HEK293 (cell line): ENCODE results near the gene GIMAP5.

Experiments
- CTCF ChIA-PET: fragments of 350-600 bp; formaldehyde crosslinking; extraction: SDS; loops from one replicate; lab custom pipeline; 2021; ENCODE audit warnings: antibody characterized with exemption; lab: Yijun Ruan, JAX
- POLR2A ChIA-PET: fragments of 300-600 bp; formaldehyde crosslinking; extraction: SDS; loops from one replicate; lab custom pipeline; 2020; ENCODE audit warnings: antibody characterized with exemption, inconsistent platforms; lab: Yijun Ruan, JAX
- H3K27ac ChIP-seq: fragments of 200-500 bp; sonication (Bioruptor generic); 2 replicates; pipeline ENCODE4 v1.5.1; 2014; ENCODE audit warnings: low read depth, low read length, control low read depth, inconsistent platforms; ENCODE audit errors: extremely low read depth
- H3K36me3 ChIP-seq, 2 experiments: fragments of 200-500 bp in 1 of 2; sonication (Bioruptor generic) in 1 of 2; 1 replicate in 1 of 2; 2 replicates in 1 of 2; pipeline ENCODE4 v1.5.1; 2014 to 2017; ENCODE audit warnings: inconsistent platforms in 2 of 2, low read length in 2 of 2; ENCODE audit not compliant: control insufficient read depth in 2 of 2, insufficient read depth in 1 of 2
- H3K4me1 ChIP-seq: fragments of 200-500 bp; sonication (Bioruptor generic); 2 replicates; pipeline ENCODE4 v1.5.1; 2014; ENCODE audit warnings: mild to moderate bottlenecking, low read length, inconsistent platforms; ENCODE audit not compliant: control insufficient read depth, insufficient read depth
- H3K4me3 ChIP-seq: 2 replicates; pipeline ENCODE4 v1.5.1; 2011; ENCODE audit warnings: low read depth, mild to moderate bottlenecking, control low read depth, low read length, moderate library complexity
- H3K9me3 ChIP-seq: fragments of 200-500 bp; sonication (Bioruptor generic); 2 replicates; pipeline ENCODE4 v1.5.1; 2014; ENCODE audit warnings: low read depth, low read length, inconsistent platforms; ENCODE audit not compliant: control insufficient read depth, insufficient read depth
- EGR2 ChIP-seq: fragments of 450-650 bp; formaldehyde crosslinking; IDR thresholded peaks from 2 replicates; pipeline ENCODE4 v1.5.1; 2016; ENCODE audit warnings: low read depth, missing biosample characterization, missing genetic modification characterization
- KLF1 ChIP-seq: fragments of 450-650 bp; formaldehyde crosslinking; IDR thresholded peaks from 2 replicates; pipeline ENCODE4 v1.5.1; 2016; ENCODE audit warnings: missing biosample characterization, missing genetic modification characterization
- MYNN ChIP-seq: fragments of 450-650 bp; formaldehyde crosslinking; IDR thresholded peaks from 2 replicates; pipeline ENCODE4 v1.5.1; 2016; ENCODE audit warnings: missing biosample characterization, missing genetic modification characterization, borderline replicate concordance
- MZF1 ChIP-seq: fragments of 450-650 bp; formaldehyde crosslinking; IDR thresholded peaks from 2 replicates; pipeline ENCODE4 v1.5.1; 2017; ENCODE audit warnings: missing biosample characterization, missing genetic modification characterization, borderline replicate concordance
- SP7 ChIP-seq: fragments of 450-650 bp; formaldehyde crosslinking; IDR thresholded peaks from 2 replicates; pipeline ENCODE4 v1.5.1; 2016; ENCODE audit warnings: missing biosample characterization, missing genetic modification characterization
- ZFP3 ChIP-seq: fragments of 450-650 bp; formaldehyde crosslinking; IDR thresholded peaks from 2 replicates; pipeline ENCODE4 v1.5.1; 2016; ENCODE audit warnings: low read depth, missing biosample characterization, missing genetic modification characterization
- ZNF114 ChIP-seq: fragments of 450-650 bp; formaldehyde crosslinking; IDR thresholded peaks from 2 replicates; pipeline ENCODE4 v1.5.0; 2017; ENCODE audit warnings: missing biosample characterization, missing genetic modification characterization
- ZNF157 ChIP-seq: fragments of 450-650 bp; formaldehyde crosslinking; IDR thresholded peaks from 2 replicates; pipeline ENCODE4 v1.5.1; 2016; ENCODE audit warnings: missing biosample characterization, missing genetic modification characterization
- ZNF175 ChIP-seq: fragments of 450-650 bp; formaldehyde crosslinking; IDR thresholded peaks from 2 replicates; pipeline ENCODE4 v1.5.1; 2016; ENCODE audit warnings: missing biosample characterization, missing genetic modification characterization
- ZNF223 ChIP-seq: fragments of 450-650 bp; formaldehyde crosslinking; IDR thresholded peaks from 2 replicates; pipeline ENCODE4 v1.5.1; 2016; ENCODE audit warnings: missing biosample characterization, missing genetic modification characterization
- ZNF416 ChIP-seq: fragments of 450-650 bp; formaldehyde crosslinking; IDR thresholded peaks from 2 replicates; pipeline ENCODE4 v1.5.1; 2016; ENCODE audit warnings: missing biosample characterization, missing genetic modification characterization
- ZNF510 ChIP-seq: fragments of 450-650 bp; formaldehyde crosslinking; IDR thresholded peaks from 2 replicates; pipeline ENCODE4 v1.5.1; 2018; ENCODE audit warnings: mild to moderate bottlenecking, missing genetic modification characterization, missing biosample characterization; ENCODE audit not compliant: insufficient replicate concordance
- ZNF610 ChIP-seq: fragments of 450-650 bp; formaldehyde crosslinking; IDR thresholded peaks from 2 replicates; pipeline ENCODE4 v1.5.1; 2016; ENCODE audit warnings: missing biosample characterization, missing genetic modification characterization, borderline replicate concordance
- ZNF623 ChIP-seq: fragments of 450-650 bp; formaldehyde crosslinking; IDR thresholded peaks from 2 replicates; pipeline ENCODE4 v1.5.1; 2016; ENCODE audit warnings: missing biosample characterization, missing genetic modification characterization
- ZNF626 ChIP-seq: fragments of 450-650 bp; sonication (Bioruptor Pico); formaldehyde crosslinking; IDR thresholded peaks from 2 replicates; pipeline ENCODE4 v1.5.1; 2018; ENCODE audit warnings: missing biosample characterization, missing genetic modification characterization, inconsistent platforms
- ZNF677 ChIP-seq: fragments of 450-650 bp; IDR thresholded peaks from 2 replicates; pipeline ENCODE4 v1.5.0; 2018; ENCODE audit warnings: missing biosample characterization, mild to moderate bottlenecking, missing genetic modification characterization, moderate library complexity
- ZNF837 ChIP-seq: fragments of 450-650 bp; formaldehyde crosslinking; IDR thresholded peaks from 2 replicates; pipeline ENCODE4 v1.5.1; 2016; ENCODE audit warnings: missing biosample characterization, missing genetic modification characterization
- ZNF843 ChIP-seq: fragments of 450-650 bp; formaldehyde crosslinking; IDR thresholded peaks from 2 replicates; pipeline ENCODE4 v1.5.1; 2016; ENCODE audit warnings: missing biosample characterization, missing genetic modification characterization
- ZSCAN16 ChIP-seq: fragments of 450-650 bp; formaldehyde crosslinking; IDR thresholded peaks from 2 replicates; pipeline ENCODE4 v1.5.1; 2016; ENCODE audit warnings: missing biosample characterization, missing genetic modification characterization
- TF ChIP-seq, protein P1 (sequence below): fragments of 450-650 bp; formaldehyde crosslinking; IDR thresholded peaks from 2 replicates; pipeline ENCODE4 v1.5.1; 2016; ENCODE audit warnings: missing biosample characterization, missing genetic modification characterization
- TF ChIP-seq, protein P2 (sequence below): fragments of 450-650 bp; formaldehyde crosslinking; IDR thresholded peaks from 2 replicates; pipeline ENCODE4 v1.5.1; 2016; ENCODE audit warnings: missing biosample characterization, missing genetic modification characterization, low read depth
- TF ChIP-seq, protein P3 (sequence below): fragments of 450-650 bp; formaldehyde crosslinking; IDR thresholded peaks from 2 replicates; pipeline ENCODE4 v1.5.1; 2016; ENCODE audit warnings: missing biosample characterization, missing genetic modification characterization
- TF ChIP-seq, protein P4 (sequence below): fragments of 450-650 bp; formaldehyde crosslinking; IDR thresholded peaks from 2 replicates; pipeline ENCODE4 v1.5.1; 2017; ENCODE audit warnings: missing biosample characterization, missing genetic modification characterization
- TF ChIP-seq, protein P5 (sequence below): fragments of 450-650 bp; formaldehyde crosslinking; IDR thresholded peaks from 2 replicates; pipeline ENCODE4 v1.5.1; 2016; ENCODE audit warnings: missing biosample characterization, missing genetic modification characterization
- TF ChIP-seq, protein P6 (sequence below): fragments of 450-650 bp; formaldehyde crosslinking; IDR thresholded peaks from 2 replicates; pipeline ENCODE4 v1.5.1; 2016; ENCODE audit warnings: missing biosample characterization, missing genetic modification characterization

The GIMAP5 gene

DNA sequence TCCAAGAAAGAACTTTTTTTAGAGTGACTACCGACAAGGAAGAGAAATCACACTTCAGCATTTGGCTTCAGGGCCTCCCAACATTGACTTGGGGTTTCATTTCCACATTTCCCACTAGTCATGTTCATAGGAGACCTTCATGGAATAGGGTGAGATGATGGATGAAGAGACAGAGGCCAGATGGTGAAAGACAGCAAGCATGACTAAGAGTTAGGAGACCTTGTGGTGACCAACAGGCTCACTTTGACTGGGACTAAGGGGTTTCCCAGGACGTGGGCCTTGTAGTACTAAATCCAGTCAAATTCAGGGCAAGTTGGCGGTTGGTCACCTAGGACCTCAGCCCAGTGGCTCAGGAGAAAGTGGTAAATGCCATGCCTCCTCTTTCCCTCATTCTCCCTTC, 3.0 kb upstream of the GIMAP5 start:
- no peak overlapping the region for H3K27ac ChIP-seq

DNA sequence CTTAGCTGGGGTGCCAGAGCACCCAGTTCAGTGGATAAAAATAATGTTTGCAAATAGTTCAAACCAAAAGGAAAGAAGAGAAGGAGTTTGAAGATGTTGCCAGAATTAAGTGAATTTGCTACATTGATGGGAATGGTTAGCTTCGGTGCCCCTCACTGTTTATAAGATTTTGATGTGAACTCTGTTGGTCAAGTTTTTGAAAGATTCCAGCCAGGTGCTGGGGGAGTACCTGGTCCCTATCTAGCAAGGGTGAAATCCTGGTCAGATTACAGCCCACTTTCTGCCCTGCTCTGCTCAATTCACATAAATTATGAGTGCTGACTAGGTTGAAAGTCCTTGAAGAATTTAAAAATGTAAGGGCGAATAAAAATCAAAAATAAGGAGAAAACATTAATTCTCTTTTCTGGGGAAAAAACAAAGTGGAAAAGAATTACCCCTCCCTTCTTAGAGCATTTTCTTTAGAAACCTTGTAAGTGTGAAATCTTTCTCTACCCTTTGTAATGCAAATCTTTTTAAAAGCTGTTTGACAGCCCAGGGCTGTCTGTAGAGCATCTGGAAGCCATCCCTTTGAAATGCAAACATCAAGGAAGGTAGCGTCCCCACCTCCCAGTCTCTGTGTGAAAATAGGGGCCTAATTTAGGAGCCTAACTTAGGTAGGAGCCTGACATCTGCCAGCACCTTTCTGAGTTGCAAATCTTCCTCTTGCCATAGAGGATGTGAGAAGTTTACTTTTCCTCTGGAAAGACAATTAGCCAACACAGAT, 1.4 kb upstream of the GIMAP5 start:
- H3K9me3 ChIP-seq: no peaks in the 10 kb centered on the region
- CTCF ChIA-PET: no interaction called here
- H3K4me1 ChIP-seq: no peaks in the 10 kb centered on the region
- no peak overlapping the region for H3K4me3 ChIP-seq
- no peak overlapping the region for H3K27ac ChIP-seq
- POLR2A ChIA-PET: no interaction called here
- H3K36me3 ChIP-seq: no peaks in the 10 kb centered on the region
- TF ChIP-seq ZNF623 (tag by site-specific recombination) (no peak), ZNF157 (tag by site-specific recombination) (no peak), ZNF626 (tag by site-specific recombination) (no peak), KLF1 (tag by site-specific recombination) (no peak), ZNF610 (tag by site-specific recombination) (no peak), SP7 (tag by site-specific recombination) (no peak)
- TF ChIP-seq, protein P1, sequence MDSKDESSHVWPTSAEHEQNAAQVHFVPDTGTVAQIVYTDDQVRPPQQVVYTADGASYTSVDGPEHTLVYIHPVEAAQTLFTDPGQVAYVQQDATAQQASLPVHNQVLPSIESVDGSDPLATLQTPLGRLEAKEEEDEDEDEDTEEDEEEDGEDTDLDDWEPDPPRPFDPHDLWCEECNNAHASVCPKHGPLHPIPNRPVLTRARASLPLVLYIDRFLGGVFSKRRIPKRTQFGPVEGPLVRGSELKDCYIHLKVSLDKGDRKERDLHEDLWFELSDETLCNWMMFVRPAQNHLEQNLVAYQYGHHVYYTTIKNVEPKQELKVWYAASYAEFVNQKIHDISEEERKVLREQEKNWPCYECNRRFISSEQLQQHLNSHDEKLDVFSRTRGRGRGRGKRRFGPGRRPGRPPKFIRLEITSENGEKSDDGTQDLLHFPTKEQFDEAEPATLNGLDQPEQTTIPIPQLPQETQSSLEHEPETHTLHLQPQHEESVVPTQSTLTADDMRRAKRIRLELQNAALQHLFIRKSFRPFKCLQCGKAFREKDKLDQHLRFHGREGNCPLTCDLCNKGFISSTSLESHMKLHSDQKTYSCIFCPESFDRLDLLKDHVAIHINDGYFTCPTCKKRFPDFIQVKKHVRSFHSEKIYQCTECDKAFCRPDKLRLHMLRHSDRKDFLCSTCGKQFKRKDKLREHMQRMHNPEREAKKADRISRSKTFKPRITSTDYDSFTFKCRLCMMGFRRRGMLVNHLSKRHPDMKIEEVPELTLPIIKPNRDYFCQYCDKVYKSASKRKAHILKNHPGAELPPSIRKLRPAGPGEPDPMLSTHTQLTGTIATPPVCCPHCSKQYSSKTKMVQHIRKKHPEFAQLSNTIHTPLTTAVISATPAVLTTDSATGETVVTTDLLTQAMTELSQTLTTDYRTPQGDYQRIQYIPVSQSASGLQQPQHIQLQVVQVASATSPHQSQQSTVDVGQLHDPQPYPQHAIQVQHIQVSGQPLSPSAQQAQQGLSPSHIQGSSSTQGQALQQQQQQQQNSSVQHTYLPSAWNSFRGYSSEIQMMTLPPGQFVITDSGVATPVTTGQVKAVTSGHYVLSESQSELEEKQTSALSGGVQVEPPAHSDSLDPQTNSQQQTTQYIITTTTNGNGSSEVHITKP (tag by site-specific recombination): no peak

More for the DNA sequence above, 3.0 kb upstream of the GIMAP5 start:
- POLR2A ChIA-PET: no interaction called here
- CTCF ChIA-PET: interaction anchor here (0.8 kb wide), 1 partner anchor 34 kb away, joined by 3 read pairs; no protein-coding TSS in a partner anchor
- TF ChIP-seq, protein P2, sequence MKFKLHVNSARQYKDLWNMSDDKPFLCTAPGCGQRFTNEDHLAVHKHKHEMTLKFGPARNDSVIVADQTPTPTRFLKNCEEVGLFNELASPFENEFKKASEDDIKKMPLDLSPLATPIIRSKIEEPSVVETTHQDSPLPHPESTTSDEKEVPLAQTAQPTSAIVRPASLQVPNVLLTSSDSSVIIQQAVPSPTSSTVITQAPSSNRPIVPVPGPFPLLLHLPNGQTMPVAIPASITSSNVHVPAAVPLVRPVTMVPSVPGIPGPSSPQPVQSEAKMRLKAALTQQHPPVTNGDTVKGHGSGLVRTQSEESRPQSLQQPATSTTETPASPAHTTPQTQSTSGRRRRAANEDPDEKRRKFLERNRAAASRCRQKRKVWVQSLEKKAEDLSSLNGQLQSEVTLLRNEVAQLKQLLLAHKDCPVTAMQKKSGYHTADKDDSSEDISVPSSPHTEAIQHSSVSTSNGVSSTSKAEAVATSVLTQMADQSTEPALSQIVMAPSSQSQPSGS (tag by site-specific recombination): no peak
- TF ChIP-seq, protein P3, sequence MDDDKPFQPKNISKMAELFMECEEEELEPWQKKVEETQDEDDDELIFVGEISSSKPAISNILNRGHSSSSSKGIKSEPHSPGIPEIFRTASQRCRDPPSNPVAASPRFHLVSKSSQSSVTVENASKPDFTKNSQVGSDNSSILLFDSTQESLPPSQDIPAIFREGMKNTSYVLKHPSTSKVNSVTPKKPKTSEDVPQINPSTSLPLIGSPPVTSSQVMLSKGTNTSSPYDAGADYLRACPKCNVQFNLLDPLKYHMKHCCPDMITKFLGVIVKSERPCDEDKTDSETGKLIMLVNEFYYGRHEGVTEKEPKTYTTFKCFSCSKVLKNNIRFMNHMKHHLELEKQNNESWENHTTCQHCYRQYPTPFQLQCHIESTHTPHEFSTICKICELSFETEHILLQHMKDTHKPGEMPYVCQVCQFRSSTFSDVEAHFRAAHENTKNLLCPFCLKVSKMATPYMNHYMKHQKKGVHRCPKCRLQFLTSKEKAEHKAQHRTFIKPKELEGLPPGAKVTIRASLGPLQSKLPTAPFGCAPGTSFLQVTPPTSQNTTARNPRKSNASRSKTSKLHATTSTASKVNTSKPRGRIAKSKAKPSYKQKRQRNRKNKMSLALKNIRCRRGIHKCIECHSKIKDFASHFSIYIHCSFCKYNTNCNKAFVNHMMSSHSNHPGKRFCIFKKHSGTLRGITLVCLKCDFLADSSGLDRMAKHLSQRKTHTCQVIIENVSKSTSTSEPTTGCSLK (tag by site-specific recombination): no peak
- TF ChIP-seq, protein P4, sequence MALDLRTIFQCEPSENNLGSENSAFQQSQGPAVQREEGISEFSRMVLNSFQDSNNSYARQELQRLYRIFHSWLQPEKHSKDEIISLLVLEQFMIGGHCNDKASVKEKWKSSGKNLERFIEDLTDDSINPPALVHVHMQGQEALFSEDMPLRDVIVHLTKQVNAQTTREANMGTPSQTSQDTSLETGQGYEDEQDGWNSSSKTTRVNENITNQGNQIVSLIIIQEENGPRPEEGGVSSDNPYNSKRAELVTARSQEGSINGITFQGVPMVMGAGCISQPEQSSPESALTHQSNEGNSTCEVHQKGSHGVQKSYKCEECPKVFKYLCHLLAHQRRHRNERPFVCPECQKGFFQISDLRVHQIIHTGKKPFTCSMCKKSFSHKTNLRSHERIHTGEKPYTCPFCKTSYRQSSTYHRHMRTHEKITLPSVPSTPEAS (tag by site-specific recombination): no peak
- no peak for TF ChIP-seq MZF1 (tag by site-specific recombination)
- TF ChIP-seq ZNF223 (tag by site-specific recombination): no peak
- TF ChIP-seq MYNN: no peak
- TF ChIP-seq ZNF510 (tag by site-specific recombination): no peak
- TF ChIP-seq ZNF114 (tag by site-specific recombination): no peak
- TF ChIP-seq ZFP3 (tag by site-specific recombination): no peak
- TF ChIP-seq ZNF416 (tag by site-specific recombination): no peak
- TF ChIP-seq, protein P5, sequence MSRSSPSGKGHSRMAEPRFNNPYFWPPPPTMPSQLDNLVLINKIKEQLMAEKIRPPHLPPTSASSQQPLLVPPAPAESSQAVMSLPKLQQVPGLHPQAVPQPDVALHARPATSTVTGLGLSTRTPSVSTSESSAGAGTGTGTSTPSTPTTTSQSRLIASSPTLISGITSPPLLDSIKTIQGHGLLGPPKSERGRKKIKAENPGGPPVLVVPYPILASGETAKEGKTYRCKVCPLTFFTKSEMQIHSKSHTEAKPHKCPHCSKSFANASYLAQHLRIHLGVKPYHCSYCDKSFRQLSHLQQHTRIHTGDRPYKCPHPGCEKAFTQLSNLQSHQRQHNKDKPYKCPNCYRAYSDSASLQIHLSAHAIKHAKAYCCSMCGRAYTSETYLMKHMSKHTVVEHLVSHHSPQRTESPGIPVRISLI: no peak
- TF ChIP-seq ZNF837 (tag by site-specific recombination): no peak
- TF ChIP-seq, protein P6, sequence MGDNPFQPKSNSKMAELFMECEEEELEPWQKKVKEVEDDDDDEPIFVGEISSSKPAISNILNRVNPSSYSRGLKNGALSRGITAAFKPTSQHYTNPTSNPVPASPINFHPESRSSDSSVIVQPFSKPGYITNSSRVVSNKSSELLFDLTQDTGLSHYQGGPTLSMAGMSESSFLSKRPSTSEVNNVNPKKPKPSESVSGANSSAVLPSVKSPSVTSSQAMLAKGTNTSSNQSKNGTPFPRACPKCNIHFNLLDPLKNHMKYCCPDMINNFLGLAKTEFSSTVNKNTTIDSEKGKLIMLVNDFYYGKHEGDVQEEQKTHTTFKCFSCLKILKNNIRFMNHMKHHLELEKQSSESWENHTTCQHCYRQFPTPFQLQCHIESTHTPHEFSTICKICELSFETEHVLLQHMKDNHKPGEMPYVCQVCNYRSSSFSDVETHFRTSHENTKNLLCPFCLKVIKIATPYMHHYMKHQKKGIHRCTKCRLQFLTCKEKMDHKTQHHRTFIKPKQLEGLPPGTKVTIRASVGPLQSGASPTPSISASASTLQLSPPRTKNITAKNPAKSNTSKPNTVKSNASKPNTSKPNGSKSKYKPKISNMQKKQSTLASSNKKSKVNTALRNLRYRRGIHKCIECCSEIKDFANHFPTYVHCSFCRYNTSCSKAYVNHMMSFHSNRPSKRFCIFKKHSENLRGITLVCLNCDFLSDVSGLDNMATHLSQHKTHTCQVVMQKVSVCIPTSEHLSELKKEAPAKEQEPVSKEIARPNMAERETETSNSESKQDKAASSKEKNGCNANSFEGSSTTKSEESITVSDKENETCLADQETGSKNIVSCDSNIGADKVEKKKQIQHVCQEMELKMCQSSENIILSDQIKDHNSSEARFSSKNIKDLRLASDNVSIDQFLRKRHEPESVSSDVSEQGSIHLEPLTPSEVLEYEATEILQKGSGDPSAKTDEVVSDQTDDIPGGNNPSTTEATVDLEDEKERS (tag by site-specific recombination): no peak
- no peak for TF ChIP-seq ZNF175 (tag by site-specific recombination)
- no peak for TF ChIP-seq ZNF677
- TF ChIP-seq ZSCAN16 (tag by site-specific recombination): no peak
- TF ChIP-seq ZNF843 (tag by site-specific recombination): no peak
- no peak for TF ChIP-seq SP7 (tag by site-specific recombination)
- no peak for TF ChIP-seq EGR2
- no peaks in the 10 kb centered on the region for H3K9me3 ChIP-seq
- H3K4me1 ChIP-seq: no peaks in the 10 kb centered on the region
- no peak overlapping the region for H3K4me3 ChIP-seq
- H3K36me3 ChIP-seq: no peaks in the 10 kb centered on the region
